Suprapubic skin (tissue), 4 donors: ENCODE measurements around the gene METTL15.

Source experiments
- CTCF ChIP-seq, 2 donors: fragments of 200-600 bp in 1 of 2; fragments of 450-650 bp in 1 of 2; sonication (generic) in 1 of 2; IDR thresholded peaks; one replicate each; pipeline ENCODE4 v1.5.1; 2016 to 2019; ENCODE audit warnings: antibody characterized with exemption in 2 of 2, mild to moderate bottlenecking in 1 of 2, moderate library complexity in 1 of 2
- POLR2A ChIP-seq, 2 donors: fragments of 450-650 bp; IDR thresholded peaks; one replicate each; pipeline ENCODE4 v1.6.1; 2017; ENCODE audit warnings: antibody characterized with exemption in 2 of 2, mild to moderate bottlenecking in 2 of 2, moderate library complexity in 2 of 2
- POLR2AphosphoS5 ChIP-seq, 3 donors: sonication (generic); formaldehyde crosslinking; IDR thresholded peaks; one replicate each; pipeline ENCODE4 v1.6.1; 2017; ENCODE audit warnings: antibody characterized with exemption in 3 of 3

GRCh38 chr11:28071305-28071704 is 36.9 kb upstream of the METTL15 start:
- TF ChIP-seq CTCF (IDR thresholded peaks at IDR 0.05) (no peak), POLR2AphosphoS5 (IDR thresholded peaks at IDR 0.05) (no peak), POLR2A (IDR thresholded peaks at IDR 0.05) (no peak)
